H1 (cell line): Measurements from ENCODE around the gene DPEP2. TPM values are rescaled to one million over a fixed set of nuclear protein-coding genes. Genes with fewer than 3 reads are reported as not detected.

ENCODE experiments used
- CTCF ChIA-PET: fragments of 300-600 bp; sonication (Branson Sonifier 250); formaldehyde crosslinking; loops from one replicate; lab custom pipeline; 2021; ENCODE audit not compliant: partially characterized antibody; lab: Charles Lee
- POLR2A ChIA-PET: fragments of 300-600 bp; sonication (Branson Sonifier 250); formaldehyde crosslinking; loops from one replicate; lab custom pipeline; 2021; ENCODE audit warnings: inconsistent platforms; ENCODE audit not compliant: partially characterized antibody; lab: Charles Lee
- DNase-seq, 2 experiments: peaks; one replicate each; pipeline versions ENCODE4 v3.0.0 to v3.0.0-alpha.2; 2010 to 2022; ENCODE audit warnings: low spot score in 2 of 2, low read depth in 1 of 2, mixed read lengths in 1 of 2
- FAIRE-seq: peaks from 2 replicates; lab custom pipeline; 2011; peaks lifted over from hg19 to GRCh38; lab: Jason Lieb, UNC
- H2AFZ ChIP-seq: 2 replicates; pipeline ENCODE4 v1.8.1; 2012; ENCODE audit warnings: low read length, inconsistent platforms
- H2AK5ac ChIP-seq: 2 replicates; pipeline ENCODE4 v1.6.1; 2013; ENCODE audit warnings: low read depth, low read length
- H2BK120ac ChIP-seq: replicated peaks from 2 replicates; pipeline ENCODE3; 2013; ENCODE audit warnings: low read depth, low read length, inconsistent platforms
- H2BK12ac ChIP-seq: 2 replicates; pipeline ENCODE4 v1.6.1; 2013; ENCODE audit warnings: low read depth, low read length
- H2BK15ac ChIP-seq: 2 replicates; pipeline ENCODE4 v1.6.1; 2013; ENCODE audit warnings: low read length
- H2BK20ac ChIP-seq: 2 replicates; pipeline ENCODE4 v1.6.1; 2013; ENCODE audit warnings: low read length
- H2BK5ac ChIP-seq: 2 replicates; pipeline ENCODE4 v1.6.1; 2013; ENCODE audit warnings: low read depth, low read length
- H3K14ac ChIP-seq: 2 replicates; pipeline ENCODE4 v1.6.1; 2013; ENCODE audit warnings: inconsistent platforms; ENCODE audit not compliant: insufficient read length
- H3K18ac ChIP-seq: 2 replicates; pipeline ENCODE4 v1.6.1; 2013; ENCODE audit warnings: low read length; ENCODE audit errors: extremely low read depth
- H3K23ac ChIP-seq: 2 replicates; pipeline ENCODE4 v1.6.1; 2013; ENCODE audit warnings: inconsistent platforms; ENCODE audit not compliant: insufficient read length
- H3K23me2 ChIP-seq: 2 replicates; pipeline ENCODE4 v1.6.1; 2013; ENCODE audit warnings: low read depth, low read length
- H3K27ac ChIP-seq: 2 replicates; pipeline ENCODE4 v1.6.1; 2011; ENCODE audit warnings: low read depth, low read length, inconsistent platforms
- H3K27me3 ChIP-seq, 4 experiments: replicated peaks in 1 of 4; 1 replicate in 1 of 4; 2 replicates in 3 of 4; pipeline versions ENCODE4 v1.6.1 to v1.8.1; 2011 to 2013; ENCODE audit warnings: low read length in 3 of 4, mild to moderate bottlenecking in 3 of 4, inconsistent platforms in 2 of 4, mixed read lengths in 2 of 4, moderate library complexity in 1 of 4; ENCODE audit not compliant: control insufficient read depth in 3 of 4, insufficient read depth in 3 of 4; ENCODE audit errors: extremely low read depth in 1 of 4
- H3K36me3 ChIP-seq, 4 experiments: 2 replicates each; pipeline versions ENCODE4 v1.6.1 to v1.8.1; 2011 to 2013; ENCODE audit warnings: mild to moderate bottlenecking in 4 of 4, low read length in 3 of 4, moderate library complexity in 2 of 4, control low read depth in 1 of 4, inconsistent platforms in 1 of 4; ENCODE audit not compliant: insufficient read depth in 4 of 4, control insufficient read depth in 2 of 4
- H3K4ac ChIP-seq: replicated peaks from 2 replicates; pipeline ENCODE3; 2013; ENCODE audit warnings: low read length, low read depth, mixed read lengths, inconsistent platforms; ENCODE audit not compliant: insufficient read length
- H3K4me1 ChIP-seq, 4 experiments: replicated peaks in 1 of 4; 1 replicate in 1 of 4; 2 replicates in 3 of 4; pipeline versions ENCODE4 v1.6.1 to v1.8.1; 2011 to 2013; ENCODE audit warnings: low read length in 3 of 4, inconsistent platforms in 2 of 4, mixed read lengths in 1 of 4; ENCODE audit not compliant: insufficient read depth in 4 of 4, control insufficient read depth in 3 of 4
- H3K4me2 ChIP-seq, 2 experiments: 2 replicates each; pipeline versions ENCODE4 v1.6.1 to v1.8.1; 2011 to 2013; ENCODE audit warnings: low read depth in 2 of 2, low read length in 2 of 2, control low read depth in 1 of 2, inconsistent platforms in 1 of 2, mild to moderate bottlenecking in 1 of 2; ENCODE audit not compliant: insufficient read depth in 1 of 2
- H3K4me3 ChIP-seq, 4 experiments: fragments of 200-600, 300-600 bp in 1 of 4; sonication (generic), shearing (Covaris generic), sonication (Bioruptor Twin) in 1 of 4; 2 replicates each; pipeline versions ENCODE4 v1.5.1 to v1.8.1; 2011 to 2016; ENCODE audit warnings: low read length in 4 of 4, low read depth in 3 of 4, control low read depth in 2 of 4, inconsistent platforms in 2 of 4, mild to moderate bottlenecking in 2 of 4, mixed read lengths in 1 of 4, moderate library complexity in 1 of 4; ENCODE audit not compliant: insufficient read depth in 2 of 4; ENCODE audit errors: extremely low read depth in 1 of 4
- H3K56ac ChIP-seq: replicated peaks from 2 replicates; pipeline ENCODE3; 2013; ENCODE audit warnings: low read depth, mild to moderate bottlenecking, mixed read lengths, low read length, inconsistent platforms; ENCODE audit not compliant: insufficient read length
- H3K79me1 ChIP-seq: 2 replicates; pipeline ENCODE4 v1.6.1; 2013; ENCODE audit warnings: low read depth, low read length, control low read depth
- H3K79me2 ChIP-seq, 2 experiments: 2 replicates each; pipeline versions ENCODE4 v1.6.1 to v1.8.1; 2012 to 2013; ENCODE audit warnings: low read length in 2 of 2, mild to moderate bottlenecking in 2 of 2, inconsistent platforms in 1 of 2; ENCODE audit not compliant: insufficient read depth in 2 of 2, control insufficient read depth in 1 of 2
- H3K9ac ChIP-seq, 4 experiments: replicated peaks in 1 of 4; 1 replicate in 1 of 4; 2 replicates in 3 of 4; pipeline versions ENCODE4 v1.6.1 to v1.8.1; 2011 to 2013; ENCODE audit warnings: low read depth in 3 of 4, low read length in 3 of 4, control low read depth in 2 of 4, mild to moderate bottlenecking in 2 of 4, moderate library complexity in 2 of 4, inconsistent platforms in 1 of 4; ENCODE audit errors: extremely low read depth in 1 of 4
- H3K9me3 ChIP-seq, 2 experiments: 2 replicates each; pipeline versions ENCODE4 v1.6.1 to v1.8.1; 2012 to 2013; ENCODE audit warnings: mild to moderate bottlenecking in 2 of 2, moderate library complexity in 2 of 2, control low read depth in 1 of 2, inconsistent platforms in 1 of 2, low read depth in 1 of 2, low read length in 1 of 2, mixed read lengths in 1 of 2; ENCODE audit not compliant: insufficient read depth in 2 of 2
- H4K20me1 ChIP-seq, 2 experiments: replicated peaks in 1 of 2; 2 replicates each; pipeline versions ENCODE3 to v1.8.1; 2011 to 2013; ENCODE audit warnings: inconsistent platforms in 2 of 2, low read length in 2 of 2, mild to moderate bottlenecking in 1 of 2; ENCODE audit not compliant: insufficient read depth in 2 of 2, control insufficient read depth in 1 of 2
- H4K5ac ChIP-seq: 2 replicates; pipeline ENCODE4 v1.6.1; 2013; ENCODE audit warnings: low read length, low read depth, mixed read lengths, inconsistent platforms; ENCODE audit not compliant: insufficient read length
- H4K8ac ChIP-seq: 2 replicates; pipeline ENCODE4 v1.8.0; 2013; ENCODE audit warnings: mild to moderate bottlenecking, moderate library complexity, low read length, inconsistent platforms; ENCODE audit not compliant: insufficient read depth; ENCODE audit errors: extremely low read depth
- H4K91ac ChIP-seq: replicated peaks from 2 replicates; pipeline ENCODE3; 2013; ENCODE audit warnings: low read length, mixed read lengths, inconsistent platforms; ENCODE audit not compliant: insufficient read length
- ASH2L ChIP-seq: fragments of 200-600, 300-600 bp; sonication (generic); IDR thresholded peaks from one replicate; pipeline ENCODE4 v1.7.1; 2017; ENCODE audit warnings: low read length
- SIX5 ChIP-seq: IDR thresholded peaks from 2 replicates; pipeline ENCODE4 v1.6.1; 2011; ENCODE audit warnings: mild to moderate bottlenecking, low read depth, low read length
- WGBS, 2 experiments: shearing (Covaris generic) in 1 of 2; methylation state at CpG; one replicate each; pipeline versions ENCODE4 v1.1.6 to v1.1.7; 2013 to 2015; ENCODE audit warnings: low lambda C conversion rate in 2 of 2, mixed read lengths in 2 of 2, inconsistent platforms in 1 of 2, low coverage in 1 of 2, missing lambda C conversion rate in 1 of 2; ENCODE audit not compliant: insufficient replicate concordance in 2 of 2, insufficient coverage in 1 of 2, insufficient read length in 1 of 2; ENCODE audit errors: extremely low coverage in 1 of 2, missing lambda C conversion rate in 1 of 2; 5-methylcytosine and 5-hydroxymethylcytosine counted together
- polyA plus RNA-seq, 7 experiments: library from polyadenylated mRNA; depleted of rRNA in 3 of 7; stranded (reverse) in 5 of 7; unstranded in 2 of 7; fragments of >200 nt in 5 of 7; fragments of 200-250 nt in 2 of 7; gene quantifications; 1 replicate in 5 of 7; 2 replicates in 1 of 7; 4 replicates in 1 of 7; pipeline versions ENCODE4 v1.2.1 to v1.2.3, GENCODE V29; 2011 to 2013; ENCODE audit warnings: missing spikeins in 2 of 7, mixed read lengths in 2 of 7
- total RNA-seq: library from RNA; stranded (reverse); fragmentation: NEBNext Ultra II Directional; extraction: Animal tissue kit (Norgen Biotek cat#: 25700); gene quantifications from 2 replicates; pipeline ENCODE4 v1.2.1, GENCODE V29; 2021

DPEP2 gene
- total and polyA plus RNA-seq, 2 of the 8 experiments (the other 6 are each of a cell fraction or from before 2014, with no cell fraction given), result not detected

DNA sequence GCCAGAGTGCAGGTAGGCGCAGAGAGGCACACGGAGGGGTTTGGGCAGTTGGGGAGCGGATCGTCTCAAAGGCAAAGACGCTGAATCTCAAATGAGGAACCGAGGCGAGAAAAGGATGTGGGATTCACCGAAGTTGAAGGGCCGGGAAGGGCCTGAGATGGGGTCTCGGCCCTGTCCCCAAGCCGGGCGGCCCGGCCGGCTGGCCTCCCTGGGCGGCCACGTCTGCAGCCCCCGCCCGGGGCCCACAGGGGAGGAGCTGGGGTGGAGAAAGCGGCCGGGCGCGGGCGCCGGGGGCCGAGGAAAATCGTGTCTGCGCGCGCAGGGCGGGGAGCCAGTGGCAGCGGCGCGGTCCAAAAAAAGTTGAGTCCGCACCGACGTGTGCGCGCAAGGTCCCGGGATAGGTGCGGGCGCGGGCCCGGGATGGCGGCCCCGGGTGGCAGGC, 31.3 kb downstream of the DPEP2 start:
- H3K27me3 ChIP-seq, result no peaks in the 10 kb centered on the region
- no peak overlapping the region for H2BK120ac ChIP-seq
- no peak overlapping the region; the same call in 1 of the 2 replicates for H2AFZ ChIP-seq
- 1% methylated on average over 41 of the region's 45 CpGs; no CpG with 5 or more reads in 1 of the 2 experiments for WGBS, 2 experiments
- peak overlapping the region; percentile 2 to 68 (median 26); a peak in 4 of 7 replicates for H3K9ac ChIP-seq
- H3K4ac ChIP-seq, result no peak overlapping the region
- no peak overlapping the region for H3K56ac ChIP-seq
- H4K5ac ChIP-seq, result no peak overlapping the region
- peaks cover 0 to 4% of the 10 kb centered on the region in 2 experiments; a peak in 2 of 4 replicates for H3K79me2 ChIP-seq
- 0 out of 2 replicates have a peak overlapping the region, but pooled peaks have one; percentile 70 for H2BK12ac ChIP-seq
- peaks cover 0 to 2% (median 0%) of the 10 kb centered on the region in 4 experiments; a peak in 1 of 8 replicates for H3K36me3 ChIP-seq
- H3K79me1 ChIP-seq, result peaks cover 20% of the 10 kb centered on the region; the same call in 1 of the 2 replicates
- H3K23me2 ChIP-seq, result peaks cover 7% of the 10 kb centered on the region; the same call in 1 of the 2 replicates
- H4K8ac ChIP-seq, result peak overlapping the region; percentile 84; the same call in 1 of the 2 replicates
- no peak overlapping the region for H2BK20ac ChIP-seq
- FAIRE-seq (no peak), DNase-seq (peak in 1 of 2 experiments; percentile 60)
- H2BK15ac ChIP-seq, result 0 out of 2 replicates have a peak overlapping the region, but pooled peaks have one; percentile 12
- no peak overlapping the region for H4K91ac ChIP-seq
- peaks cover 0 to 19% of the 10 kb centered on the region in 2 experiments for H4K20me1 ChIP-seq
- no peak overlapping the region for H3K14ac ChIP-seq
- peak overlapping the region; percentile 32; the same call in 1 of the 2 replicates for H3K18ac ChIP-seq
- H3K4me3 ChIP-seq, result peak overlapping the region; percentile 48 to 67 (median 64)
- H2AK5ac ChIP-seq, result no peak overlapping the region
- TF ChIP-seq SIX5 (no peak), ASH2L (peak; percentile 57)
- H3K23ac ChIP-seq, result no peak overlapping the region
- H2BK5ac ChIP-seq, result 0 out of 2 replicates have a peak overlapping the region, but pooled peaks have one; percentile 60
- H3K4me1 ChIP-seq, result peaks cover 6 to 25% (median 19%) of the 10 kb centered on the region in 4 experiments
- ChIA-PET CTCF (interaction anchor here (1.1 to 10.9 kb wide), 2 partner anchors 23 to 109 kb away, joined by 3 to 90 read pairs; partner anchors contain the start of gene LCAT), POLR2A (interaction anchor here (0.6 to 2.8 kb wide), 4 partner anchors 14 to 78 kb away, joined by 3 to 8 read pairs (median 4); partner anchors contain the start of genes DDX28 and DUS2)
- H3K9me3 ChIP-seq, result no peaks in the 10 kb centered on the region
- H3K4me2 ChIP-seq, result peak overlapping the region; percentile 75 to 77
- H3K27ac ChIP-seq, result no peak overlapping the region
